Epithelial cell of esophagus (primary cell): Measurements from ENCODE around the gene RELA.
"Not testable (repeated sequence)": the region's sequence is repeated elsewhere in the genome, so short reads cannot be mapped to it uniquely, and the experiment has no call there.

Experiments used
- DNase-seq: peaks from one replicate; pipeline ENCODE4 v3.0.0; 2010; ENCODE audit warnings: low read depth
- H3K4me3 ChIP-seq: 2 replicates; pipeline ENCODE4 v1.5.1; 2011; ENCODE audit warnings: mild to moderate bottlenecking, low read length, control low read depth
- TF ChIP-seq, protein P1 (sequence below): IDR thresholded peaks from 2 replicates; pipeline ENCODE4 v1.5.1; 2011; ENCODE audit warnings: low read depth, mild to moderate bottlenecking, low read length, control low read depth, inconsistent platforms; ENCODE audit not compliant: insufficient read depth; ENCODE audit errors: missing control alignments

Gene RELA

DNA sequence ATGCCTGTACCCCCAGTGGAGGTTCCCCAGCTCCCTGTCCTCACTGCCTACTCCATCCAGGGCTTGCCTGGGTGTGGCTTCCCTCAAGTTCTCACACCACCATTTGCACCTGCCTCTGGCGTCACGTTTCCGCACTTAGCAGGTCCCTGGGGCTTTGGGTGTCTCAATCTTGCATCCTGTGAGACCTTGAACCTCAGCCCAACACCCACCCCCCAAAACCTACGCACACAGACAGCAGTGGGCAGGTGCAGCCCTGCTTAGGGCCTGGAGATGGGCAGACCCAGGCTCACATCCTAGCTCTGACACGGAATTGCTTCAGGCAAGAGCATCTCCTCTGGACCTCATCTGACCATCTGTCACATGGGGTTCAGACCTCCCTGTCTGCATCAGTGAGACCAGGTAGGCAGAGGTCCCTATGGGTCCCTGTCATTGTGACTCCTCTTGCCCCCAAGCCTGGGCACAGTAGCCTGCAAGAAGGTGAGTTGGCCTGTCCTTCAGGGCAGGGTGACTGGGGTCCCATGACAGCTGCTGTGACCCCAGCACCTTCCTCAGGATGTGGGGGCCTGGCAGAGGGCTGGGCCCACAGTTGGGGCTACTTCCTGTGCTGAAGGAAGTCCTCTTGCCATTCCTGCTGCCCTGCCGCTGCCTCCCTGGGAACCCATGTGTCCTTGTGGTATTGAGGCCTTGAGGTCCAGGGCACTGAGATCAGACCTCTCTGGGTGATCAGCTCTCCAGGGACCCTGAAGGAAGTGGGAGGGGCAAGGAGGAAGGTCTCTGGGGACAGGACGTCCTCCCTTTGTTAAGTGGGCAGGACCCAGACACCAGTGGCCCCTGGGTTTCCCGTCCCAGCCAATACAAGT is 22.9 kb downstream of the RELA start:
- DNase-seq, result no peak
- no peak overlapping the region for H3K4me3 ChIP-seq
- TF ChIP-seq, protein P1, sequence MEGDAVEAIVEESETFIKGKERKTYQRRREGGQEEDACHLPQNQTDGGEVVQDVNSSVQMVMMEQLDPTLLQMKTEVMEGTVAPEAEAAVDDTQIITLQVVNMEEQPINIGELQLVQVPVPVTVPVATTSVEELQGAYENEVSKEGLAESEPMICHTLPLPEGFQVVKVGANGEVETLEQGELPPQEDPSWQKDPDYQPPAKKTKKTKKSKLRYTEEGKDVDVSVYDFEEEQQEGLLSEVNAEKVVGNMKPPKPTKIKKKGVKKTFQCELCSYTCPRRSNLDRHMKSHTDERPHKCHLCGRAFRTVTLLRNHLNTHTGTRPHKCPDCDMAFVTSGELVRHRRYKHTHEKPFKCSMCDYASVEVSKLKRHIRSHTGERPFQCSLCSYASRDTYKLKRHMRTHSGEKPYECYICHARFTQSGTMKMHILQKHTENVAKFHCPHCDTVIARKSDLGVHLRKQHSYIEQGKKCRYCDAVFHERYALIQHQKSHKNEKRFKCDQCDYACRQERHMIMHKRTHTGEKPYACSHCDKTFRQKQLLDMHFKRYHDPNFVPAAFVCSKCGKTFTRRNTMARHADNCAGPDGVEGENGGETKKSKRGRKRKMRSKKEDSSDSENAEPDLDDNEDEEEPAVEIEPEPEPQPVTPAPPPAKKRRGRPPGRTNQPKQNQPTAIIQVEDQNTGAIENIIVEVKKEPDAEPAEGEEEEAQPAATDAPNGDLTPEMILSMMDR, result no peak

DNA sequence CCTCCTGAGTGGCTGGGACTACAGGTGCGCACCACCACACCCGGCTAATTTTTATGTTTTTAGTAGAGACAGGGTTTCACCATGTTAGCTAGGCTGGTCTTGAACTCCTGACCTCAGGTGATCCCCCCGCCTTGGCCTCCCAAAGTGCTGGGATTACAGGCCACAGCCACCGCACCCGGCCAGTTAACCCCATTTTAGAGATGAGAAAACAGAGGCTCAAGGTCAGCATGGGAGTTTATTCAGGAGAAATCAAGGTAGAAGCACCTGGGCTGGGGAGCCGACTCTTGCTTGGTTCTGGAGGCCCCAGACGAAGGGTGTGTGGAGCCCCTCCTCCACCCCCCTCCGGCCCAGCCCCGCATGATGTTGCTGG is 23.5 kb downstream of the RELA start:
- not testable (repeated sequence) for H3K4me3 ChIP-seq, DNase-seq

DNA sequence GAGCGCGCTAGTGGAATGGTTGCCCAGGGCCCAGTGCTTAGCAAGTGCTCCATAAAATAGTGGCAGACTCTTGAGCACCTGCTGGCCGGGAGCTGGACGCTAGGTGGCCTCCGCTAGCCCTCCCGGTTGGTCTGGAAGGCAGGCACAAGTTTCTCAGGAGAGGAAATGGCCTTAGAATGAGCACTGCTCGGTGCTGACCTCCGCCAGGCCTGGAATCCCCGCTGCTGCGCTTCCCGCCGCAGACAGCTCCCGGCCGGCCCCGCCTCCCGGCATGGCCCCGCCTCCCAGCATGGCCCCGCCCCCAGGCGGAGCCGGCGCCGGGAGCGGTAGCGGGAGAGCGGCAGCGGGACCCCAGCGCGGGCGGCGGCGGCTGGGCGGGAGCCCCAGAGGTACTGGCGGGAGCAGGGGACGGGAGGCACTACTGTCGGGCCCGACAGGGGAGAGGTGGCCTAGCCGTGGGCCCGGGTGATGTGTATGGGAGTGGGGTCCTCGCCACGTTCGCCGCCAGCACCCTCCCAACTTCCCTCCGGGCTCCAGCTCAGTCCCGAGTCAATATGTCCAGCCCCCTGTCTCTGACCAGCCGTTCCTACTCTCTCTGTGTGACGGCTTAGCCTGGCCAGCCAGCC is 24.8 kb downstream of the RELA start, which contains the start of gene SIPA1:
SIPA1 (plus strand) TSS at position 308 of the 626 bp plus-strand sequence. CDS start 2,821 bp downstream, outside the sequence.
- peak; percentile 67 for DNase-seq
- peak within 1 kb of the TSS; percentile 64 for H3K4me3 ChIP-seq
- TF ChIP-seq, protein P1, result no peak

DNA sequence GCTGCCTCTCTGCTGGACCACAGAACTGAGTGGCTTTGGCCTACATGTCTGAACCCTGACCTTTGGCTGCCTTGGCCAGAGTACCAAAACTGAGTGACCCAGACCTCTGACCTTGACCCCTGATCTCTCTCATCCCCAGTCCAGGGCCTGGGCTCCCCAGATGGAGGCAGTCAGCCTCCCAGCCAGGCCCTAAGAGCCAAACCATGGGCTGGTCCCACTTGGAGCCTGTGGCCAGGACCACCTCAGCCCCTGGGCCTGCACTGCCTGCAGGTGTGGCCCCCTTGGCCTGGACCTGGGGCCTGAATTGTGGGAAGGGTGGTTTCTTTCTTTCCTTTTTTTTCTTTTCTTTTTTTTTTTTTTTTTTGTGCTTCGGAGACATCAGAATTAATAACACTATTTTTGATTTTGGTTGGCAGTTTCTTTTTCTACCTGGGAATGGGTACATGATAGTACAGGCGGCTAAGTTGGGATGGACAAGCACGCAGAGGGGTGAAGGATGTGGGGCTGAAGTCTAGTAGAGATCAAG is 25.6 kb downstream of the RELA start:
- H3K4me3 ChIP-seq, result no peak overlapping the region
- no peak for DNase-seq
- TF ChIP-seq, protein P1, result no peak

GRCh38 chr11:65636108-65637031 is 26.3 kb downstream of the RELA start:
- no peak overlapping the region for H3K4me3 ChIP-seq
- DNase-seq, result no peak
- TF ChIP-seq, protein P1, result no peak

DNA sequence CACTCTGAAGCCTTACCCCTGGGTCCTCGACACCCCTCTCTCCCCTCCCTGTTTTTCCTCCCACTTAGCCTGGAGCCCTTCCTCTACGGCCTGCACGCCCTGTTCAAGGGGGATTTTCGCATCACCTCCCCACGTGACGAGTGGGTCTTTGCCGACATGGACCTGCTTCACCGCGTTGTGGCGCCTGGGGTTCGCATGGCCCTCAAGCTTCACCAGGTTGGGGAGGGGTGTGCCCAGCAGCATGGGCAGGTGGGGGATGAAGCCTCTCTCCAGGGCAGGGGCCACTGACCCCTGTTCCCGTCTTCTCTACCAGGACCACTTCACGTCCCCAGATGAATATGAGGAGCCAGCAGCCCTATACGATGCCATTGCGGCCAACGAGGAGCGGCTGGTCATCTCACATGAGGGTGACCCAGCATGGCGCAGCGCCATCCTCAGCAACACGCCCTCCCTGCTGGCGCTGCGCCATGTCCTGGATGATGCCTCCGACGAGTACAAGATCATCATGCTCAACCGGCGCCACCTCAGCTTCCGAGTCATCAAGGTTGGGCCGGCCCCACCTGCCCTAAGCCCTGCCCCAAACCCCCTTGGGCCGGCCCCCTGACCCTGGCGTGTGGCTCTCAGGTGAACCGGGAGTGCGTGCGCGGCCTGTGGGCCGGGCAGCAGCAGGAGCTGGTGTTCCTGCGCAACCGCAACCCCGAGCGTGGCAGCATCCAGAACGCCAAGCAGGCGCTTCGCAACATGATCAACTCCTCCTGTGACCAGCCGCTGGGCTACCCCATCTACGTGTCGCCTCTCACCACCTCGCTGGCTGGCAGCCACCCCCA is 27.6 kb downstream of the RELA start:
- no peak overlapping the region for H3K4me3 ChIP-seq
- TF ChIP-seq, protein P1, result no peak
- peak; percentile 46 for DNase-seq
